GM21717 (cell line): ENCODE results near the gene RABGAP1L.

ENCODE experiments used
- ATAC-seq: cut with Tn5 transposase; IDR thresholded peaks from one replicate; pipeline ENCODE4 v1.9.1; 2021; ENCODE audit warnings: mild to moderate bottlenecking, moderate library complexity; ENCODE audit not compliant: unreplicated experiment

The RABGAP1L gene

DNA sequence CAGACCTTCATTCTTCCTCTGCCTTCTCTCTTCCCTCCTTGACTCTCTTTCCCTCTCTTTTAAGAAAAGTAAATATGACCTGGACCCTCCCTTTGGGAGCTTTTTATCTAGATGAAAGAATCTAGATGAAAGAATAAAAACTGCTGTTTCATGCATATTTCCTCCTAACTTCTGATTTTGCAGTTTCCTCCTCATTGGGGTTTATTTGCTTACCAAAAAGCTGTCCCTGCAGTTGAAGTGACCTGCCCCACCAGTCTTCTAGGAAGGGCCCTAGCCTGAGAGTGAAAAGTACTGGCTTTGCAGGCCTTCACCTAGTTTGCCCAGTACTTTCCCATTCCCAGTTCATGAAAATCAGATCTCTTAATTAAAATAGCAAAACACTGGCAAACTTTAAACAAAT, 812.1 kb downstream of the RABGAP1L start:
- ATAC-seq, result no peak

DNA sequence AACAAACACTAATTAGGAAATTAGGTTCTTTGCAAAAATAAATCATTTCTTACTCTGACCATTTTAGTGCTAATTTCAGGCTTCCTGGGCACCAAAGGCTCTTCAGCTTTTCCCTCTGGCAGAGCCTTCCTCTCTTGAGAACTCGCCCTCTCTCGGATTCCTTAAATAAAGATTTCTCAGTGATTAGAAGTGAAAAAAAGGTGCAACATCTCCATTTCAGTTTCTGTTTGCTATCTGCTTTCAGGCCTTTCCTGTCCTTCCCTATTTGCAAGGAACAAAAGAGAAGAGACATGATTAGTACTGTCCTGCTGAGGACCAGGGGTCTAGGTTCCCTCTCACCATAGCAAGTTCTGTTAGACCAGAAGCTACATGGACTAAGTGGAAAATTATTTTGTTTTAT, 812.6 kb downstream of the RABGAP1L start:
- no peak for ATAC-seq

DNA sequence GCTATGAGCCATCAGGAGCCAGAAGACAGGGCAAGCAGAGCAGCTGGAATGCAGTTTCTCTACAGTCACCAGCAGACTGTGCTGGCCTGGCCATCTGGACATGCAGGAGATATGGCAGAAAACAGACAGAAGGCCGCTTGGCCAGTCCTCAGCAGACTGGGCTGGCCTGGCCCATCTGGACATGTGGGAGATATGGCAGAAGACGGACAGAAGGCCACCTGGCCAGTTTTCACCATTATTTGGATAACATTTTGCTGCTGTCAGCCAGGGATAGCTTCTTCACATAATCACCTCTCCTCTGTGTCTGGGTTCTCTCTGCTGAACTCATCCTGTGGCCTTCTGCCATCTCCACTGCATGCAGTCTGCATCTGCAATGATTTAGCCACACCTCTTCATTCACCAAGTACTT, 815.4 kb downstream of the RABGAP1L start:
- ATAC-seq, result no peak

DNA sequence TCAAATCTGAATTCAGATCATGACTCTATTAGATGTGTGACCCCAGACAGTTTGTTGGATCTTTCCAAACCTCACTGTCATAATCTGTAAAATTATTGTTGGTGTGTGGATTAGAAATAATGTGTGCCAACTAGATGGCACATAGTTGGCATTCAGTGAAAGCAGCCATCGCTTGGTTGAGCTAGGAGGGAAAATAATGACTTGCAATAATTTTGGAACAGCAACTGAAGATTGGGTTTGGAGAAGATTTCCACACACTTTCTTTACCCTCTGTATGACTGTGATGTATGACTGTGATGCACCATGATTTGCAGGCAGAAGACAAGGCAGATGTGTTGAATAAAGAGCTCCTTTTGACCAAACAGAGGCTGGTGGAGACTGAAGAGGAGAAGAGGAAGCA, 816.4 kb downstream of the RABGAP1L start:
- no peak for ATAC-seq

DNA sequence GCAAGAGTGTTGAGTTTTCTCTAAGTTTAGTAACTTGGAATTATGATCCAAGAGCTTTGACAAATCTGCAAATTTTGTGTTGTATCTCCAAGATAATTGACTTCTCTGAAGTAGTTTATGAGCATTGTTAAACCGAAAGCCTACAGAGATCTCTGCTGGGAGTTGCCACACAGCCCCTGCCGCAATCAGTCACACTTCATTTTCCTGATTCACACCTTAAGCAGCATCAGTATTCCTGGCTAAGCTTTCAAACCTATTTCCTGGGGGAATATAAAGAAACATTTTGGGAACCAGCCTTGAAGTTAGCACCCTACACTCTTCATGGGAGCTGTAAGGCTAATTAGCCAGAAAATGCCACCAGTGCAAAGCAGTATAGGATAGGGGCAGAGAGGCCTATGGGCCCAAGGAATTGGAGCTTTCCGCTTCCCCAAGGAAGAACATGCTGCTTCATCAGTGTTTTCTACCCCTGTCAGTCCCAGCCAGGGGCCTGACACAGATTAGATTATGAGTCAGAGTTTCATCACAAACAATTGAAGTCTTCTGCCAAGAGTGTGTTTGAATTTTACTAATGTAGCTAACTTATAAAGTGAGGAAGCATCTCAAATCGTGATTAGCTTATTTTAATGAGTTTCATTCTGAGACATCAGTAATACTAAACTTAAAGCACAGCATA, 817.3 kb downstream of the RABGAP1L start:
- no peak for ATAC-seq

DNA sequence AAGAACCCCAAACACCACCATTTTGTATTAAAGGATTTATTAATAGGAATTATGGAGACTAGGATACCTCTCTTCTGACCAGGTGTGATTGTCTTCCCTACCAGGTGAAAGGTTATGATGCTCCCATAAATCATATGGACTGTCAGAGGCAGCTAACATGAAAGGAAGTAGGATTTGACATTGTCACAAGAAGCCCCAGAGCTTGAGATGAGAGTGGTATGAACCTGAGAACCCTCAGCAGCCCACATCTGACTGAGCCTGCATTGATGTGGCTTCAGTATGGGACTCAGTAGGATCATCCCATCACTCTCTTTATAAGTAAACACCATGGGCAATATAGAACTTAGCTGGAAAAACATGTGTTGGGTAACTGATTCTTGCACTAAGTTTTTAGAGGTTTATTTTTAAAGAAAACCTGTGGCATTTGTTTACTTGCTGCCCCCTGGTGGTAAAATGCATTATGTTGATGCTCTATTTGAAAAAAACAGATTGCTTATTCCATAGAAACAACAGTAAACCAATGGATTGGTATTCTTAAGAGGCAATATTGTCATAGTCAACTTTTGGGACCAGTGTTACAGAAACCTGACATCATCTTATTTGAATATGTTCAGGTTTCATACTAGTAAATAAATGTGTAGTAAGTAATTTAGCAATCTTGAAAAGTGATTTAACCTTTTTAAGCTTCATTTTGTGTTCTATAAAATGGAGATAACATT, 823.8 kb downstream of the RABGAP1L start:
- no peak for ATAC-seq

DNA sequence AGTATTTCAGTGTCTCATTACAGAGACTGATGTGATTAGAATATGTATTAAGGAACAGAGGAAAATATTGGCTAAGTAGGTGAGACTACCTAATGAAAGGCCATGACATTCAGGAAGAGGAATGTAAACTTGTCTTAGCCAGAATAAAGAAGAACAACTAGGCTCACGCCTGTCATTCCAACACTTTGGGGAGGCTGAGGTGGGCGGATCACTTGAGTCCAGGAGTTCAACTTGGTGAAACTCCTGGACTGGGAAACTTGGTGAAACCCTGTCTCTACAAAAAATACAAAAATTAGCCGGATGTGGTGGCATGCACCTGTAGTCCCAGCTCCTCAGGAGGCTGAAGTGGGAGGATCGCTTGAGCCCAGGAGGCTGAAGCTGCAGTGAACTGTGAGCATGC, 825.6 kb downstream of the RABGAP1L start:
- ATAC-seq, result no peak

DNA sequence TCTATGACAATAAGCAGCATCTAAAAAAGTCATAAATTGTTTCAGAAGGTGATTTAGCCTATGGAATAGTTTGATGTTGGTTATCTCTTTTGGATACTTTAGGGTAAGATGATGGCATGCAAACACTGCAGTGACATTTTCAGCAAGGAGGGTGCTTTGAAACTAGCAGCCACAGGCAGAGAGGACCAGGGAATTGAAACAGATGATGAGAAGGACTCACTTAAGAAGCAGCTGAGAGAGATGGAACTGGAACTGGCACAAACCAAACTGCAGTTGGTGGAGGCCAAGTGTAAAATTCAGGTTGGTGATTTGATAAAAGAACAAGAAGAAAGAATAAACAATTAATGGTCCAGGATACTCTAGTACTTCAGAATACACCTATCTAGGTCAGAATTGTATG, 829.2 kb downstream of the RABGAP1L start:
- no peak for ATAC-seq

DNA sequence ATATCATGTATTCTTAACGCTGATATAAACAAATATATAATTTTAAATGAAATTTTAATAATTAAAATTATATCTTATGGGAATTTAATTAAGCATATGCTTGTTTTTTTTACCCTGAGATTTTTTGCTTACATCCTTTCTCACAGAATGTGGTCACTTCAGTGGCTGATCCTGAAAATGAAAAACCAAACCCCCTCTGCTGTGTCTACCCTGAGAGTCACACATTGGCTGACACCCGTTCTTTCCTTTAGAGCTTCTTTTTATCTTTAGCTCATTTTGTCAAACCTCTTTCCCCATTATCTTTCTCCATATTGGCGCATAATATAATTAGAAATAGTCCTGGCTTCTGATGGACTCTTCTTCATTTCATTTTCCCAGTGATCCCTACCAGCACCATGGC, 829.7 kb downstream of the RABGAP1L start:
- ATAC-seq, result no peak

DNA sequence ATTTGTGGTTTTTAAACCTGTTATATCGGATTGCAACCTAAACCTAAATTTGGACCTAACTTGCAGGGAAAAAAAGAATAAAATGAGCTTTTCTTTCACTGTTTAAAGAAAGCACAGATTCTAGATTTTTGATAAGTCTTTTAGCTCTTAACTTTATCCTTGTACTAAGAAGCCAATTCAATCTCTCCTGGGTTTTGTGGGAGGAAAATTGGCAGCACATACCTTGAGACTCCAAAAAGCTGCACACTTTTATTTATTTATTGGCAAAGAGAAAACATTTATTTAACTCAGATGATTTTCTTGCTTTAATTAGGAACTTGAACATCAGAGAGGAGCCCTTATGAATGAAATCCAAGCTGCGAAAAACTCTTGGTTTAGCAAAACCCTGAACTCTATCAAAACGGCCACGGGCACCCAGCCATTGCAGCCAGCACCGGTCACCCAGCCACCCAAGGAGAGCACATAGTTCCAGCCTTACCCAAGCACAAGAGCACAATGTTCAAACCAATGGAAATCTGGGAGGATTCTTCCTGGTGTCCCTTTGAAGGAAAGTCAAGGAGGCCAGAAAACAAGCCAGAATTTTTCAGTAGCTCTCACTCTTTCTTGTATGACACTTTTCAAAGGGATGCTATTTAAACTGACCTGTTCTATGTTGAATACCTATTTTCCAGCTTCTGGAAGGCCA, 830.4 kb downstream of the RABGAP1L start:
- ATAC-seq, result no peak

DNA sequence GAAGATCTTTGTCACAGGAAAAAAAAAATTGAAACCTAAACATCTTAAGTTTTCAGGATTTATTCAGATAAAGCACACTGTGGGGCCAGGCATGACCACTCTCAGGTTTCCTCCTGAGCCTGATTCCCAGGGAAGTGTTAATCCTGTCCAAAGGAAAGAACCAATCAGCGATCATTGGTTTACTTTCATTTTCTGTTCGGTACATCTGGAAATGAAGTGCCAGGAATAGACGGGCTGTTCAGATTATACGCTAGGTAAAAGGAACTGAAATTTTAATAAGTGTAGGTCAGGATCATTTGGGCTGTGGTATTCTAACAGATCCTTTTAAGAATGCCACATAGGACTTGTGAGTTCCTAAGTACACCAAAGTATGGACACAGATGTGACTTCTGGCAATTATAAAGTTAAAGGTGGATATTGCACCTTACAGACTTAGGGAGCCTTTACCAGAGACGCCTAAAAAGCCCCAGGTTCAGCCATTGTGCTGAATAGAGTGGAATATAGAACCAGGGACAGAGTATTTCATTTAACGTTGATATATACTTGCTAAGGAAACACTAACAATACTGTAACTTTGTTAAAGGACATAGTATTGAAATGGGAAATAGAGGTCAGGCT, 831.2 kb downstream of the RABGAP1L start:
- no peak for ATAC-seq

DNA sequence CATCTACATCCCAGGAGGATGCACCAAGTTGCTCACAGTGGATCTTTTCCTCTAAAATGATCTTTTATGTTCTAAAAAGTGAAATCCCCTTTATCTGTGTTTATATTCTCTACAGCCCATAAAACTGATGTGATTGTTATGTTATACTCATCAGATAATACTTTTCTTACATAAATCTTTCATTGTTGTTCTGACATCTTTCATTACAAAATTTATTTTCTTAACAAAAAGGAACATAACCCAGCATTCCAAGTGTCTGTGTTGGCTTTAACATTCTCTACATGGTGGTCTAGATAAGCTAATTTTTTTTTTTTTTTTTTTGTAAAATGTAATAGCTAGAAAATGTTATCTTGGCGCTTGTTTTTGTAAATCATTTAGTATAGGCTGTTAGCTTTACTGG, 832.2 kb downstream of the RABGAP1L start:
- ATAC-seq, result no peak

DNA sequence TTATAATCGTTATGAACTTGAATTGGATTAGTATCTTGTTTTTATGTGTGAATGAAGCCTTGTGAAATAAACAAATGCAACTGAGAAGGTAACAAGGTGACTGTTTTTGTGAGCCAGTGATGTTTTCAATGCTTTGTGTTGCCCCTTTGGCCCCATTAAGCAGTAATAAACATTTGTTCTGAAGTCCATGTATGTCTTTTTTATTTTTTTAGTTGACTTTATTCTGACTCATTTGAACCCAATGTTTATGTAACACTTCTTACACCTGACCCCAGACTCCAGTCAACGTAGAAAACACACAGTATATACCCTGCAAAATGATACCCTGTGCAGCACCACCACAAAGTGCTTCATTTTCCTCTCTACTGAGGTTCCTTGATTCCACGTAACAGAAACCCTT, 835.8 kb downstream of the RABGAP1L start:
- ATAC-seq, result no peak

DNA sequence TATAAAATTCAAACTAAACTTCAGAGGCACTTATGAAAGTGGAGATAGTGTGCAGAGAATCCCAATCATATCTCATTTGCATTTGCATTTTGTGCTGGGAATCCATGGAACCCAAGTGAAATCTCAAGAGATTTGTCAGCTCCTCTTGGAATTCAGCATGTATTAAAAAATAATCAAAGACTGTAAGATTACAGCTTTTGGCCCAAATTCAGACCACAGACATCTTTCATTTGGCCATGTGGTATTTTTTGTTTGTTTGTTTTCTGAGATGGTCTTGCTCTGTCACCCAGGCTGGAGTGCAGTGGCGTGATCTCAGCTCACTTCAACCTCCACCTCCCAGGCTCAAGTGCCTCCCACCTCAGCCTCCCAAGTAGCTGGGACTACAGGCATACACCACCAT, 836.6 kb downstream of the RABGAP1L start:
- ATAC-seq, result no peak

DNA sequence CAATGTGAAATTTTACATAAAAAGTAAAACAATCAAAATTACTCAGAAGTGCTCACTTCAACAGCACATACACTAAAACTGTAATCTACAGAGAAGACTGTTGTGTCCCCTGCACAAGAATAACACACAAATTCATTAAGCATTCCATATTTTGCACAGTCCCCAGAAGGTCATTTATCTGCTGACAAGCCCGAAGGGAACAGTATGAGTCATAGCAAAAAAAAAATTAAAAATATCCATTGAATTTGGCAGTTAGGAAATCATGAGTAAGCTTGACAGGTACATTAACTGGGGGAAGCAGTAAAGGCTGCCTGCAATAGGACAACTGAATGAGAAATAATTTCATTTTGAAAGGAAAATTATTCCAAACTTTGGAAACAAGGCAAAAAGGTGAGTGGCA, 837.2 kb downstream of the RABGAP1L start:
- ATAC-seq, result no peak

DNA sequence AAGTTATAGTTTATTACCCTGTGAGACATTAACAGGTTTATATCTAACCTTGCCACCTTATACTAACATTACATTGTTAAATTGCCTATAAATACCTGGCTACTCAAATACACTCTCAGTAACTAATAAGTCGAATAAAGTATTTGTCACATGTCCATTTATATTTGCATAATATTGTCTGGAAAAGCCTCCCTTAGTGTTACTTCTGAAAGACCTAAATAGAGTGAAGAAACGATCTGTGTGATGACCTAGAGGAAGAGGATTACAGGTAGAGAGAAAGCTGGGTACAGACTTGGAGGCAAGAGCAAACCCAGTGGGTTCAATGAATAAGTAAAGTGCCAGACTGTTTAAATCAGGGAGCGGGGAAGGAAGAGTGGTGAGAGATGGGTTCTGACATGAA, 837.7 kb downstream of the RABGAP1L start:
- no peak for ATAC-seq

DNA sequence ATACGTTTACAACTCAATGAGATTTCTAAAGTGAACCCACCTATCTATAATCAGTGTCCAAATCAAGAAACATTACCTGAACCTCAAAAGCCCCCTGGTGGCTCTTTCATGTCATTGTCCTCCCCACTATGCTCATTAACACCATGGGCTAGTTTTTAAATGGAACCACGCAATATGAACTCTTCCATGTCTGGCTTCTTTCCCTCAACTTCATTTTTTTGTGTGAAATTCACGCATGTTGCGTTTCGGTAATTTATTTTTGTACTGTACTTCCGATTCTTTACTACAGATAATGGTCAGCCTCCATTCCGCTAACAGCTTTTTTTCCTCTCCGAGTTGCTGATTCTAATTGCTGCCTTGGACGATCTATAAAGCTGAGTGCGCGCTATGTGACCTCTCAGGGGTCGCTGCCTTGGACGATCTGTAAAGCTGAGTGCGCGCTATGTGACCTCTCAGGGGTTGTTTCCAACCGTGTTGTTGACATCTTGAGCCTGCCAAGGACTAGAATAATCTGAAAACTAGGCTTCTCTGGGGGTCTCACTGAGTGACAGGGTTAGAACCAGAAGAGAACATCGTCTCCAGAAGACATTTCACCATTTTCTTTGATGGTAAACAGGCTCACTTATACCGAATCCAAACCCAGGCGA, 839.4 kb downstream of the RABGAP1L start:
- ATAC-seq, result peak; percentile 15

DNA sequence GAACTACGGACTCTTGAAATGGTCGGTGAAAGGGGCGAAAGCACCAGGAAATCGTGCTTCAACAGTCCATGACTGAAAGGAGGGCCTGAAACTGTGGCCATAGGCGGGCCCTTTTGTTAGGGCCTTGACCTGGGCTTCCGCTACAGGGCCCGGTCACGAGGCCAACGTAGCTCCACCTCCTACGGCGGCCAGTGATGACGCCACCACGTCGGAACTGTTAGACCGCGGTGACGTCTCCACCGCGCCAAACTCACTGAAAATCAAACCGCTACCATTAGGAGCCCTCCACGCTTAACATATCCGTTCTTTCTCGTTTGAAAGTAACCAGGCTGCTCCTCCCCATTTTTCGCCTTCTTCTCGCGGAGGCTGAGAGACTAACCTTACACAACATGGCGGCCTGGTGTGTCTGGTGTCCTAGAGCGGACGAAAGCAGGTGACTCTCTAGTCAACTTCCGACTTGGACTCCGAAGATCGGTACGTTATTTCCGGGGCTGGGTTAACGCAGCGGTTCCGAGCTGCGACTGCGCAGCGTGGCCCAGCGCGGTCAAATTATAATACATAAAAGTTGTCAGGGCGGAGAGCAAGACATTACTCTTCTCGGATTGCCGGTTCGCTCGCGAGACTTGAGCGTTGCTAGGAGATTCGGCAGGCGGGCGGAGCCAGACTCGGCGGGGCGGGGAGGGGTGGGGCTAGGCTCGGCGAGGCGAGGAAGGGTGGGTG, 840.1 kb downstream of the RABGAP1L start:
- ATAC-seq, result peak; percentile 76

DNA sequence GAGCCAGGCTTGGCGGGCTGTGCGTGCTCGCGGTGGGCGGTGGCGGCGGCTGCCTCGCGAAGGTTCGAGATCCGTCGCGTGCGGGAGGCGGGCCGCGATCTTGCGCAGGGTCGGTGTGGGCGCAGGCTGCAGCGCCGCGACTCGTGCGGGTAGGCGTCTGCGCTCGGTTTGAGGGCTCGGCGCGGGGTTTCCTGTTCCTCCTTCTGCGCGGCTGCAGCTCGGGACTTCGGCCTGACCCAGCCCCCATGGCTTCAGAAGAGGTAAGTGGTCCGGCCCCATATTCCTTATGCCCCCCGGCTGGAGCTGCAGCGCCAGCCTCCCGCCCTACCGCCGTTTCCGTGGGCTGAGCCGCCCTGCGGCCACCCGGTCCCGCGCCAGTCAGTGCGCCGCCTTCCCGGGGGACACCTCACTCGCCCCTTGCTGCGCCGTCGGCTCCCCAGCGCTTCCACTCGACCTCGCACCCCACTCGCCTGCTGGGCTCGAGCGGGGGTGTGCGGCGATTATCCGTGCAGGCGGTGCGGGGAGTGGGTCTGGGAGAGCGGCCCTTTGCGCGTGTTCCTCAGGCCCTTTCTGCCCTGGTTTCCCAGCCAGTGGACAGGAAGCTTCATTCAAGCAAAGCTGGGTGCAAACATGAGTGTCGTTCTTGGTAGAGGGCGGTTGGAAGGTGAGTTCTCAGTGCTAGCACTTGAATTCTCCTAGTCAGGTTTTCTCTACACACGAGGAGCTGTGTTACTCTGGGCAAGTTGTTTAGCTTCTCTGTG, 840.8 kb downstream of the RABGAP1L start, which contains the start of gene CACYBP:
Gene CACYBP, plus strand, starts transcription at position 12 of the 761 bp plus-strand sequence. Its CDS starts 234 bp downstream, at position 246.
- no peak for ATAC-seq
